WTC11 (cell line): Measurements from ENCODE around the gene IRAG1. TPM values are rescaled to one million over a fixed set of nuclear protein-coding genes. Genes with fewer than 3 reads are reported as not detected.

Source experiments
- ATAC-seq: fragments of 200-7000 bp; cut with Tn5 transposase; 2 replicates; pipeline ENCODE4 v1.10.0; 2021; ENCODE audit warnings: mild to moderate bottlenecking, moderate library complexity
- CTCF ChIA-PET: fragments of 300-600 bp; sonication (Branson Sonifier 250); formaldehyde crosslinking; loops from one replicate; lab custom pipeline; 2021; ENCODE audit warnings: antibody characterized with exemption; lab: Charles Lee
- POLR2A ChIA-PET: fragments of 350-600 bp; sonication (Branson Sonifier 250); formaldehyde crosslinking; loops from one replicate; lab custom pipeline; 2021; ENCODE audit warnings: antibody characterized with exemption; lab: Charles Lee
- DNase-seq: peaks from one replicate; pipeline ENCODE4 v3.0.0; 2021; ENCODE audit warnings: low spot score
- H3K27ac Mint-ChIP-seq: 2 replicates; pipeline ENCODE4 v1.8.0; 2021; ENCODE audit warnings: mixed read lengths
- H3K27me3 Mint-ChIP-seq: 2 replicates; pipeline ENCODE4 v1.8.0; 2021; ENCODE audit warnings: low read depth, mild to moderate bottlenecking, moderate library complexity, mixed read lengths
- H3K36me3 Mint-ChIP-seq: 2 replicates; pipeline ENCODE4 v1.8.0; 2021; ENCODE audit warnings: mixed read lengths
- H3K4me1 Mint-ChIP-seq: 2 replicates; pipeline ENCODE4 v1.8.0; 2022; ENCODE audit warnings: mixed read lengths
- H3K4me3 Mint-ChIP-seq: 2 replicates; pipeline ENCODE4 v1.8.0; 2021; ENCODE audit warnings: mild to moderate bottlenecking, moderate library complexity, mixed read lengths
- H3K9me3 Mint-ChIP-seq: 2 replicates; pipeline ENCODE4 v1.8.0; 2021; ENCODE audit warnings: mixed read lengths
- FOXP4 ChIP-seq: sonication (generic); formaldehyde crosslinking; IDR thresholded peaks from 2 replicates; pipeline ENCODE4 v1.8.0; 2022; ENCODE audit warnings: mild to moderate bottlenecking, missing genetic modification reagents
- GTF2I ChIP-seq: fragments of 250-450 bp; sonication (Bioruptor Pico); conservative IDR thresholded peaks from 2 replicates; pipeline ENCODE4 v1.4.0; 2021; ENCODE audit warnings: mild to moderate bottlenecking
- MAX ChIP-seq: sonication (generic); formaldehyde crosslinking; IDR thresholded peaks from 2 replicates; pipeline ENCODE4 v1.8.0; 2022; ENCODE audit warnings: mild to moderate bottlenecking, missing genetic modification reagents
- NFE2L1 ChIP-seq: sonication (generic); formaldehyde crosslinking; IDR thresholded peaks from 2 replicates; pipeline ENCODE4 v1.8.1; 2023; ENCODE audit warnings: missing genetic modification reagents
- NR1H2 ChIP-seq: sonication (generic); formaldehyde crosslinking; IDR thresholded peaks from 2 replicates; pipeline ENCODE4 v1.9.0; 2021; ENCODE audit warnings: mild to moderate bottlenecking, moderate library complexity, missing genetic modification reagents
- OVOL2 ChIP-seq: fragments of 250-450 bp; sonication (Bioruptor Pico); IDR thresholded peaks from 2 replicates; pipeline ENCODE4 v1.9.0; 2021; ENCODE audit warnings: mild to moderate bottlenecking, borderline replicate concordance
- RORB ChIP-seq: fragments of 250-450 bp; sonication (Bioruptor Pico); IDR thresholded peaks from 2 replicates; pipeline ENCODE4 v1.9.0; 2021; ENCODE audit warnings: mild to moderate bottlenecking
- SMAD4 ChIP-seq: sonication (generic); formaldehyde crosslinking; IDR thresholded peaks from 2 replicates; pipeline ENCODE4 v1.8.0; 2022; ENCODE audit warnings: mild to moderate bottlenecking, missing genetic modification reagents
- SOX15 ChIP-seq: fragments of 250-450 bp; sonication (Bioruptor Pico); IDR thresholded peaks from 2 replicates; pipeline ENCODE4 v1.9.0; 2021; ENCODE audit warnings: mild to moderate bottlenecking
- USF1 ChIP-seq: sonication (generic); formaldehyde crosslinking; IDR thresholded peaks from 2 replicates; pipeline ENCODE4 v1.8.0; 2022; ENCODE audit warnings: mild to moderate bottlenecking, missing genetic modification reagents
- ZNF416 ChIP-seq: fragments of 250-450 bp; sonication (Bioruptor Pico); IDR thresholded peaks from 2 replicates; pipeline ENCODE4 v1.9.0; 2021; ENCODE audit warnings: mild to moderate bottlenecking, inconsistent platforms
- ZNF512 ChIP-seq: sonication (generic); formaldehyde crosslinking; IDR thresholded peaks from 2 replicates; pipeline ENCODE4 v1.8.1; 2022; ENCODE audit warnings: missing genetic modification reagents, borderline replicate concordance
- total RNA-seq: library from RNA; stranded (reverse); gene quantifications from 3 replicates; pipeline ENCODE4 v1.2.3, GENCODE V29; 2021
- TF ChIP-seq, protein P1 (sequence below): sonication (generic); formaldehyde crosslinking; IDR thresholded peaks from 2 replicates; pipeline ENCODE4 v1.8.1; 2023; ENCODE audit warnings: mild to moderate bottlenecking, moderate library complexity, missing genetic modification reagents
- TF ChIP-seq, protein P2 (sequence below): fragments of 250-450 bp; sonication (Bioruptor Pico); IDR thresholded peaks from 2 replicates; pipeline ENCODE4 v1.9.0; 2021; ENCODE audit warnings: mild to moderate bottlenecking

The IRAG1 gene
- total RNA-seq, 1 experiment from 2014 or later: 2.8 TPM

DNA sequence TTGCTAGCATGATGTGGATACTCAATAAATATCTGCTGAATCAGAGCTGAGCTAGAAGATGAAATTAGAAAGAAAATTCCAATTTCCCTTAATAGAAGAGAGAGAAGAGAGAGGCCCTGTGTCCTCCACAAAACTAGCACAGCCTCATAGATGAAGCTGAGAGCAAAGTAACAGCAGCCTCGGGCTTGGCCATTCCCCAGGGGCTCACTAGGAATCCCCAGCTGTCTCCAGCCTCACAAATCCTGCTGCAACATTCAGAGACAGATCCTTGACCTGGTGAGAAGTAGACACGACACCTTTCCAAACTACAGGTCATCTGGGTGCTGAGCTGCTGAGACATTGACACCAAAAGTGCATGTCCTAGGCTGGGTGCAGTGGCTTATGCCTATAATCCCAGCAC, 26.1 kb upstream of the IRAG1 start:
- DNase-seq (no peak), ATAC-seq (no peak)
- Mint-ChIP-seq H3K27ac (no peak overlapping the region), H3K9me3 (no peaks in the 10 kb centered on the region), H3K27me3 (no peaks in the 10 kb centered on the region; the same call in 1 of the 2 replicates), H3K4me1 (0 out of 2 replicates have a peak, but pooled peaks cover 6% of the 10 kb centered on the region), H3K36me3 (no peaks in the 10 kb centered on the region), H3K4me3 (no peak overlapping the region)
- CTCF ChIA-PET: no interaction called here
- TF ChIP-seq RORB (CRISPR knock-in tag): no peak
- TF ChIP-seq NR1H2 (CRISPR knock-in tag): no peak
- TF ChIP-seq GTF2I (CRISPR knock-in tag): no peak
- no peak for TF ChIP-seq NFE2L1 (CRISPR knock-in tag)
- no peak for TF ChIP-seq ZNF512 (CRISPR knock-in tag)
- TF ChIP-seq MAX (CRISPR knock-in tag): no peak
- TF ChIP-seq ZNF416: no peak
- POLR2A ChIA-PET: no interaction called here

DNA sequence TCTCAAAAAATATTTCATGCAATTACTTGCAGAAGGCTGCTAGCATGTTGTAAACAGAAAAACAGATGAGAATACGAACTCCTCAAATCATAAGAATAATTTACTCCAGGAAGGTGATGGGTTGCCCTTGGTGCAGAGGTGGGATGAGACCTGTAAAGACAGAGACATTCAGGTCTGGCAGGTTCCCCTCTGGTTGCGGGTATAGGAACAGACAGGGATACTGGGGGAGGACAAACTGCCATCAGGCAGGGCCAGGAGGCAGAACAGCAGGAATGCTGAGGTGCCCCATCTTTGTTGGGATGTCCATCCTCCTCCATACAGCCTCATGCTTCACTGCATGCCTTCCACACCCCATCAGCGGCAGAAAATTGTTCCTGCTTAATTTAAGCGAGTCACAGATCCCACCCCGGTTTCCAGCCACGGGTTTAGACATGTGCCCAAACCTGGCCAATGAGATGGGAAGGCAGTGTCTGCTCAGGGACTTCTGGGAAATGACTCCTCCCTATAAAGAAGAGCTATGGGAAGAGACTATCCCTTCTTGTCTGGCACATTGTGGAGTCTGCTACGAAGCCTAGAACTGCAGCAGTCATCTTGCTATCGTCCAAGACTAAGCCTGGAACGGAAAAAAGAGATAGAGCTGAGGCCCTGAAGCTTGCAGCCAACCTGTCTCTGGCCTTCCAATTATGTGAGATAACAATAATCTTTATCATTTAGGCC, 23.1 kb upstream of the IRAG1 start:
- CTCF ChIA-PET: no interaction called here
- POLR2A ChIA-PET: interaction anchor here (0.9 kb wide), 1 partner anchor 11 kb away, joined by 3 read pairs; no protein-coding TSS in a partner anchor
- H3K4me3 Mint-ChIP-seq: no peak overlapping the region
- no peak overlapping the region for H3K27ac Mint-ChIP-seq
- H3K36me3 Mint-ChIP-seq: no peaks in the 10 kb centered on the region
- H3K9me3 Mint-ChIP-seq: no peaks in the 10 kb centered on the region
- H3K27me3 Mint-ChIP-seq: no peaks in the 10 kb centered on the region; the same call in 1 of the 2 replicates
- DNase-seq: no peak
- no peak for ATAC-seq
- H3K4me1 Mint-ChIP-seq: 0 out of 2 replicates have a peak, but pooled peaks cover 6% of the 10 kb centered on the region
- TF ChIP-seq, protein P1, sequence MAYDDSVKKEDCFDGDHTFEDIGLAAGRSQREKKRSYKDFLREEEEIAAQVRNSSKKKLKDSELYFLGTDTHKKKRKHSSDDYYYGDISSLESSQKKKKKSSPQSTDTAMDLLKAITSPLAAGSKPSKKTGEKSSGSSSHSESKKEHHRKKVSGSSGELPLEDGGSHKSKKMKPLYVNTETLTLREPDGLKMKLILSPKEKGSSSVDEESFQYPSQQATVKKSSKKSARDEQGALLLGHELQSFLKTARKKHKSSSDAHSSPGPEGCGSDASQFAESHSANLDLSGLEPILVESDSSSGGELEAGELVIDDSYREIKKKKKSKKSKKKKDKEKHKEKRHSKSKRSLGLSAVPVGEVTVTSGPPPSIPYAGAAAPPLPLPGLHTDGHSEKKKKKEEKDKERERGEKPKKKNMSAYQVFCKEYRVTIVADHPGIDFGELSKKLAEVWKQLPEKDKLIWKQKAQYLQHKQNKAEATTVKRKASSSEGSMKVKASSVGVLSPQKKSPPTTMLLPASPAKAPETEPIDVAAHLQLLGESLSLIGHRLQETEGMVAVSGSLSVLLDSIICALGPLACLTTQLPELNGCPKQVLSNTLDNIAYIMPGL (CRISPR knock-in tag): no peak
- TF ChIP-seq OVOL2 (CRISPR knock-in tag): no peak
- no peak for TF ChIP-seq SOX15 (CRISPR knock-in tag)
- TF ChIP-seq, protein P2, sequence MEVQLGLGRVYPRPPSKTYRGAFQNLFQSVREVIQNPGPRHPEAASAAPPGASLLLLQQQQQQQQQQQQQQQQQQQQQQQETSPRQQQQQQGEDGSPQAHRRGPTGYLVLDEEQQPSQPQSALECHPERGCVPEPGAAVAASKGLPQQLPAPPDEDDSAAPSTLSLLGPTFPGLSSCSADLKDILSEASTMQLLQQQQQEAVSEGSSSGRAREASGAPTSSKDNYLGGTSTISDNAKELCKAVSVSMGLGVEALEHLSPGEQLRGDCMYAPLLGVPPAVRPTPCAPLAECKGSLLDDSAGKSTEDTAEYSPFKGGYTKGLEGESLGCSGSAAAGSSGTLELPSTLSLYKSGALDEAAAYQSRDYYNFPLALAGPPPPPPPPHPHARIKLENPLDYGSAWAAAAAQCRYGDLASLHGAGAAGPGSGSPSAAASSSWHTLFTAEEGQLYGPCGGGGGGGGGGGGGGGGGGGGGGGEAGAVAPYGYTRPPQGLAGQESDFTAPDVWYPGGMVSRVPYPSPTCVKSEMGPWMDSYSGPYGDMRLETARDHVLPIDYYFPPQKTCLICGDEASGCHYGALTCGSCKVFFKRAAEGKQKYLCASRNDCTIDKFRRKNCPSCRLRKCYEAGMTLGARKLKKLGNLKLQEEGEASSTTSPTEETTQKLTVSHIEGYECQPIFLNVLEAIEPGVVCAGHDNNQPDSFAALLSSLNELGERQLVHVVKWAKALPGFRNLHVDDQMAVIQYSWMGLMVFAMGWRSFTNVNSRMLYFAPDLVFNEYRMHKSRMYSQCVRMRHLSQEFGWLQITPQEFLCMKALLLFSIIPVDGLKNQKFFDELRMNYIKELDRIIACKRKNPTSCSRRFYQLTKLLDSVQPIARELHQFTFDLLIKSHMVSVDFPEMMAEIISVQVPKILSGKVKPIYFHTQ: no peak
- no peak for TF ChIP-seq SMAD4 (CRISPR knock-in tag)
- no peak for TF ChIP-seq USF1 (CRISPR knock-in tag)
- TF ChIP-seq FOXP4: no peak
